ENCODE data around the gene PRKCH. TPM values are rescaled to one million over a fixed set of nuclear protein-coding genes. Genes with fewer than 3 reads are reported as not detected.

The PRKCH gene
- total RNA-seq, 1 donor from 2014 or later, result 373 TPM

DNA sequence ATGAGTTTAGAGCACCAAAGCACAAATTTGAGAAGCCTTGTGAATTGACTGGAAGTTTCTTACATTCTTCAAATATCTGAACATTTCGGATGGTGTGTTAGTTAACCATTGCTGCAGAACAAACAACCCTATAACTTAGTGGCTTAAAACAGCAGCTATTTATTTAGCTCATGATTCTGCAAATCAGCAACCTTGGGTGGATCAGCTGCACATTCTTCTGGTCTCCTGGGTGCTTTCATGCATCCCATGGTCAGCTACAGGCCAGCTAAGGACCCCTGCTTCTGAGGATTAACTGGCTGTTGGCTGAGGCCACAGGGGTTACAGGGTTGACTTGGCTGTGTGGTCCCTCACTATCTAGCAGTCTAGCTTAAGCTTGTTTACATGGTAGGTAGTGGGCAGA, 260.0 kb downstream of the PRKCH start:
- DNase-seq (ENCODE audit: low read depth in 2 of 2), result no peak

DNA sequence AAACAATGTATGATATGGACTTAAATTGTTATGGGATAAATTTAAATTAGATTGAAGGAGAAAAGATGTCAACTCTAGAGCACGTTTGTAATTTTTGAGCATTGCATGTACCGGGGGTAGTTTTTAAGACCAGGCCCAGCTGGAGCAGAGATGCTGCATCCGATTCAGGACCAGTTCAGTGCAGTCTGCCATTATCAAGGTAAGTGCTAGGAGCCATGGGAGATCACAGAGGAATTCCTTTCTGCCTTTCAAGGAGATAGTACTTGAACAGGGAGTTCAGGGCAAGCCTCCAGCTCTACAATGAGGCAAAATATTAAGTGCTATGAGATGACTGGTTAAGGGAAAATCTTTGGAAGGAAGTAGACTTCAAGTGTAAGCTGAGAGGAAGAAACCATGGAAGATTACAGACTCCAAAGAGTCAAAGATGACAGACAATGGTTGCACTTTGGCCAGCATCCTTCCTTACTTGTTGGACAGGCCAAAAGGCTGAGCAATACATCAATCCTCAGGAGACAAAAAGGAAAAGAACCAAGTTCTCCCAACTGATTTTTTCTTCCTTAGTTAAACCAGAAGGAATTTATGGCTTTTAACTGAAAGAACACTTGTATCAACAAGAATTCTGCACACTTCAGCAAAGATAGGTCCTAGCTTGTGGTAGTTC, 260.7 kb downstream of the PRKCH start:
- peak in 1 of 2 donors; percentile 49 for DNase-seq (ENCODE audit: low read depth in 2 of 2)

DNA sequence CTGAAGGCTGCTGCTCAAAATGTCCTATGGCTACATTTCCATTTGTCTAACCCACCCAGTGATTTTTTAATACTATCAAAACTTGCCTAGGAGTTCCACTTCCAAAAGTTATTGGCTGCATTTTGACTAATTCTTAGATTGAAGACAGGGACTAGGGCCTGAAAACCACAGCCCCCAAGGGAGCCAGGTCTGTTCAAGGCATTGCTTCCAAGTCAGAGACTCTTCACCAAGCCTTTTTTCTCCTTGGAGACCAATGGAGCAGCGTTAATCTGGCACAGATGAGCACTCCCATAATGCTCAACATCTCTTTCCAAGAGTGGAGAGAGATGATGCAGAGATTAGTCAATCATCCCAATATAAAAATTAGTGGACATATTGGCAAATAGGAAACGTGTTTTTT, 261.4 kb downstream of the PRKCH start:
- no peak for DNase-seq (ENCODE audit: low read depth in 2 of 2)

DNA sequence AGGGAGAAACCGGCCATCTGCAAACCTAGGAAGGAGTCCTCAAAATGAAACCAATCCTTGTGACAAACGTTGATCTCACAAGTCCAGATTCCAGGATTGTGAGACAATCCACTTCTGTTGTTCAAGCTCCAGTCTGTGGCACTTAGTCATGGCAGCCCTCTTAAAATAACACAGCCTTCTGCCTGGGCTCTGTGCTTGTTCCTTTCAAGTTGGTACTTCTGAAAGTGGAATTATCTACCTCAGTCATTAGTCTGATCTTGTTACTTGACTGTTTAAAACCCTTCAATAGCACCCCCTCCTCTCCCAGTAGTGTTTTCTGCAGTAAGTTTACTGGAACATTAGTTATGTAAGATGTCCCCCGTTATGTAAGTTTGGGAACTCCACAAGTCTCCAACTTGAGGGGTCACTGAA, 263.0 kb downstream of the PRKCH start:
- peak in 1 of 2 donors; percentile 61 for DNase-seq (ENCODE audit: low read depth in 2 of 2)

DNA sequence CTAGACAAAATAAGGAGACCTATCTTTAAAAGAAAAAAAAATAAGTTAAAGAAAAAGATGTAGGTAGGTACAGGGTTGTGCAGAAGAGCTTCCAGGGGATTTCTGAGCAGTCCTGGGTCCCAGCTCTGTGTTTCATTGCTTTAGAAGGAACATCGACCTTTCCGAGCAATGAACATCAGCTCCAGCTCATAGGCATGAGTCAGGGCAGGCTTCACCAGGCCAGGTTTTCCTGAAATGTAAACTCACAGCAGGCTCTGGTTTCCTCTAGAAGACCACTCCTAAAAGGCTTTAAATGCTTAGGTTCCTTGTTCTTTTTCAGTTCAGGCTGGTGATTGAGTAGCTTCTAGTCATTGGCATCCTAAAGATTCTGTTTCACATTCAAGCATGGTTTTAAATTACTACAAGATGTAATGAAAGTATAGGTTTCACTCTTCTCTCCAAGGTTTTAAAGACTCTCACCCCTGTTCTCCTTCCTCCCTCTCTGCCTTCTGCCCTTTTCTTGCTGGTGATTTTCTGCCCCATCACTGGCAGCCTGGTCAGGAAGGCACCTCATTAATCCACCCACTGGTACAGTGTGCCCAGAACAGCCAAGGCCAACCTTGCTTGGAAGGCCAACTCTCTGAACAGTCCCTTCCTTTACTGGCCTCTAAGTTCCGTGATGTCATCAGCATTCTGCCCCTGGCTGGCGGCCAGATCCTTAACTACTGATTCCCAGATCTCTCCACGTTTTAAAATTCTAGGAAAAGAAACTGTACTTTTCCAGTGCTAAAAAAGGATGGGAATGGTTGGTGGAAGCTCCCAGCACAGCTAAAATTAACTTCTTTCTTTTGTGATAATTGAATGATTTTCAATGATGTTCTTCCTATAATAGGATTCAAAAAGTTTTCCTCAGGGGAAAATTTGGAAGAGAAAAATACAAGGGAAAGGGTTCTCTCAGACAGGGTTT, 264.5 kb downstream of the PRKCH start:
- peak; percentile 74 to 84 for DNase-seq (ENCODE audit: low read depth in 2 of 2)

DNA sequence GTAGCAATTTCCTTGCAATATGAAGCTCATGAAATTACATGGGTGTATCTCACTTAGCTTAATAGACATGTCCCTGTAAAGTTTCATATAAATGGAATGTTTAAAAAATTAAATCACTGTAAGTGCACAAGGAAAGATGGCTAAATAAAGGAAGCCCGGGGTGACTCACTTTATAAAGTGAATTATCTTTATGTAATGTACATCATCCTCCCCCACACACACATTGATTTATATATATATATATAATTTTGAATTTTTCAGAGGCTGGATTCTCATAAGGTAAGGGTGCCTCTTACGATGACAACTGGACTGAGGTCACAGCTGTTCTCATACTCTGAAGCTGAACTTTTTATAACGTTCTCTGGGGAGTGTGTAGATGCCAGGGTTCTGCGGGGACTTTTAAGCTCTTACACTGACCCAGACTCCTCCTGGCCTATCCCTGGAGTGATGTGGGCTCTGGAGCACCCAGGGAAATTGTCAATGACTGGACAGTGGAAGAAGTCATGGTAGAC, 265.2 kb downstream of the PRKCH start:
- DNase-seq (ENCODE audit: low read depth in 2 of 2), result peak in 1 of 2 donors; percentile 25

DNA sequence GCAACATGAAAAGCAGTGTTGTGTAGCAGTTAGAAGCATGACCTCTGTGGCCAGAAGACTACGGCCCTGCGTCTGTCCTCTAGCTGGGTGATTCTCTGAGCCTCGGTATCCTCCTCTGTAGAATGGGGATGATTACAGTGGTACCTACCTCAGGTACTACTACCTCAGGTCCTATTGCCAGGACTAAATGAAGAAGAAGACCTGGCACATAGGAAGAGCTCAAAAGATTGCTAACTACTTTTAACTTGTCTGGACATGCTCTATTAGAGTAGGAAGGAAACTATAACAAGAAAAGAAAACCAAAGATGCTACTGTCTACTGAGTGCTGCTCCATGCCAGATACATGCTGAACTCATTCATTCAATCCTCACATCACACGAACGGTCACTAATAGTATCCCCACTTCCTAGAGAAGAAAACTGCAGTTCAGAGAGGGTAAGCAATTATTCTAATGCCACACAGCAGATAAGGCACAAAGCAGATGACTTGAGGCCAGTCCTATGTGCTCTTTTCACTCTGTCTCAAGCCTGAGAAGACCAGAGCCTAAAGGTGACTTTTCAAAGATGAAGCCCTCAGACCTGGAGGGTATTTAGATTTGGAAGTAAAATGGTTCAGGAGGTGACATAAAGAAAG, 265.8 kb downstream of the PRKCH start:
- DNase-seq (ENCODE audit: low read depth in 2 of 2), result no peak

DNA sequence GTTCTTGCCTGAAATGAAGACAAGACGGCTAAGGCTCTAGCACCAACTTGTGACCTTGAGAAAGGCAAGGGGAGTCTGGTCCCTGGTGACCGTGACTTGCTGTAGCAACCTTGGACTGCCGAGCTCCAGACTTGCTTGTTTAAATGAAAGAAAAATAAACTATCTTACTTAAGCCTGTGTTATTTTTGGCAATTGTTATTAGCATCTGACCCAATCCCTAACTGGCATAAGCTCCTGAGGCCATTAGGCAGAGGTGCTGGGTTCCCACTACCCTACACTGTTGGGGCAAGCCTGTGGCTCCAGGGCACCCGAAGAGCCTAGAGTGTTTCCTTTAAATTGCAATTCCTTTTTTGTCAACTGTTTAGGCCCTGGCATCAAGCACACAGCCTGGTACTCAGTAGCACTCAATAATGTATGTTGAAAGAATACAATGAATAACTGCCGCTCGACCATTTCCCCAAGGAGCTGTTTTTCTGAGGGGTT, 267.1 kb downstream of the PRKCH start:
- DNase-seq (ENCODE audit: low read depth in 2 of 2), result peak in 1 of 2 donors; percentile 53

DNA sequence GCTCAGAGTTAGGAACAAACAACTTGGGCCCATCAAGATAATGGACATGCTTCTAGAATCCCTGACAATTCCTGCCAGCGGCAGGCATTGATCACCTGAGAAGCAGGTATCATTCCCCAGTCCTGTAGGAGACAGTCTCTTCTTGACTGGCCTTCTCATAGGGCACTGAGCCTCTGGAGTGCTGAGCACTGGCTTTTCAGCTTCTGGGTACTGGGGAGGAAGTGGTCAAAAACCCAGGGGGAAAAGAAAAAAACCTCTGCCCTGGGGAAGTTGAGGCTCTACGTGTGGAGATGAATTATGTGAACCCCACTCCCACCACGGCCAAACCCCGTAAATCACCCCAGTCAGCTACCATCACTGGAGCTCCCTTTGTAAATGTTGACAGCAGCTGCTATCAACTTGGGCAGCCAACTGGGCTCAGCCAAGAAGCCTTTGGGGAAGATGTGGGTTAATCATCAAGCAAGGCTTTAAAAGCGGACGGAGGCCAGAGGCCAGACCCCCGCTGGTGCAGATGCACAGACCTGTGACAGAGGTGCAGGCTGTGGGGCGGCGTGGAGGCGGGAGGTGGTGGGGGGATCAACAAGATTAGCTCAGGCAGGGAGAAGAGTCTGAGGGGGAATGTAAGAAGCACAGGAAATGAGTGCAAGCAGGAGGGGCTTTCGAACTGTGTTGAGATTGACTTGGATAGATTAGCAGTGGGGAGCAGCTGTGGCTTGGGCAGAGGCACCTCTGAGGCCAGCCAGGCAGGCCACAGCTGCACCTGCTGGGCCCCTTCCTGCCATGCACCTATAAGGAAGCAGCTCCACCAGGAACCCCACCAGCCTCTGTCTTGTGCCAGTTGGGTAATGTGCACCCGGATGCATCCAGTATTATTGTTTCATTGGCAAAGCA, 268.6 kb downstream of the PRKCH start:
- DNase-seq (ENCODE audit: low read depth in 2 of 2), result no peak

DNA sequence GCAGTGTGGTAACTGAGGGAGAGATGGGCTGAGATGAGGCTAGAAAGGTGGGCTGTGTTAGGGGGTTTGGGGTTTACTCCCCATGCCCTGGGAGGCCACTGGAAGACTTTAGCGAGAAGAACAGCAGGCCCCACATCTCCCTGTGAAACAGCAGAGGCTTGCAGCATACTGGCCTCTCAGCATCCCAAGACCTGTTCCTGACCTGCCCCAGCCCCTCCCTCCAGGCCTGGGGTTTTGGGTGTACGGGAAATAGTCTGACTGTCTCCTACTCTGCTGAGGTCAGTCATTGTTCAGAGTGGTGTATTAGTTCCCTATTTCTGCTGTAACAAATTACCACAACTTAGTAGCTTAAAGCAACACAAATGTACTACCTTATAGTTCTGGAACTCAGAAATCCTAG, 270.5 kb downstream of the PRKCH start:
- DNase-seq (ENCODE audit: low read depth in 2 of 2), result no peak

DNA sequence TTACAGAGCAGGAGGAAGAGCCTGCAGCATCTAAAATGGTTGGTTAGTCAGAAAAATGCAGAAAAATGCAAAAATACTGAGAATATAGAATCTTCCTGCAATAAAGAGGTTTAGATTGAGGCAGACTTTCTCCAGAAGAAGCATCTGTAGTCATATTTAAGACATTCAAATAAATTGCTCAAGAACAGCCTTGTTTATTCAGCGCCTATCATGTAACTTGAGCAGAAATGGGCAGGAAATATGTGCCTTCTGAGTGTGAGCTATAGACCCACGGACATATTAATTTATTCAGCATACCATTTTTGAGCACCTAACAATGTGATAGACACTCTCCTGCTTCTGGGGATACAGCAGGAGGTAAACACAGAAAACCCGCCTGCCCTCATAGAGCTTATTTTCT, 272.0 kb downstream of the PRKCH start:
- no peak for DNase-seq (ENCODE audit: low read depth in 2 of 2)

DNA sequence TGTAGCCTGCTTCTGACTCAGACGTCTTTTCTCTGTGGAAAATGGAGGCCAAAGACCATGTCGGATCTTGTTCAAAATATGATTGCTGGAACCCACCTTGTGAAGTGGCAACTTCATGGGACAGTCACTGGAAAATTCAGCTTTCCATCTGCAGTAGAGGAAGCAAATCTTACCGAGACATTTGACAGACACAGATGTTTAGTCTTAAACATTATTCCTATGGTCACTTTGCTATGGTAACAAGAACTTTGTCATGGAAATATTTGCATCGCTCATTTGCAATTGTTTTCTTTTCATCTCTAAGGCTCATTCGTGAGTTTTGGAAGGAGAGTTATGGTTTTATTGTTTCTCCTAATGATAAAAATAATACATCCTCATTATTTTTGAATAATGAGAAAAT, 275.6 kb downstream of the PRKCH start:
- DNase-seq (ENCODE audit: low read depth in 2 of 2), result peak; percentile 48 to 49

DNA sequence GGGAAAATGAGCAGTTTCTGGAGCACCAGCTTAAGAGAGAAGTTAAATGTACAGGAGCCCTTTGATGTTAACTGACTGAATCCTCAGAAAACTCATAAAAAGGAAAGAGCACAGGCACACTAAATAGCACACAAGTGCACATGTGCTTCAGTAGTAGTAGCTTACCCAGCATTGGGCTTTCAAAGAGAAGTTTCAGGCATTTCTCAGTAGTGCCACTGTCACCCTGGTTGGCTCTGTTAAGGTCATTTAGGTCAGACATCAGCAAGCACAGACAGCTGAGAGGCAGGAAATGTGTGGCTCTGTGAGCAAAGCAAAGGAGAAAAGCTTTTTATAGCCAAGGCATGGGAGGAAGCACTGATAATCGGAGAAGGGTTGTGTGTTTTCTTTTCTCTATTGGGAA, 277.6 kb downstream of the PRKCH start:
- DNase-seq (ENCODE audit: low read depth in 2 of 2), result peak; percentile 23 to 63

DNA sequence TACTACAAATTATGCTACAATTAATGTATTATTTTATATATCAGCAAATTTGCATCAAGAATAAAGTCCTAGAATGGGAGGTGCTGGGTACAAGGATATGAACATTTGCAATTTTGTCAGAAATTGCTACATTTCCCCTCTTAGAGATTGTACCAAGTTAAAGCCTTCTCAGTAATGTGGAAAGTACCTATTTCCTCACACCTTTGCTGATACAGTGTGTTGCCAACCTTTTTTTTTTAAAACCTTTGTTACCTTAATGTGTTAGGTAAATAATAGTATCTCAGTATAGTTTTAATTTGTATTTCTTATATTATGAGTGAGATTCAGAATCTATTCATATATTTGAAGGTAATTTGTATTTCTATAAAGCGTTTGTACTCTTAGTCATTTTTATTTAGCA, 278.6 kb downstream of the PRKCH start:
- no peak for DNase-seq (ENCODE audit: low read depth in 2 of 2)

Other genes with a start within 250 kb of the PRKCH start
- gene TMEM30B, start 40.2 kb upstream of the PRKCH start, total RNA-seq, result 0.20 and 0.22 TPM in 2 replicates

Data from lung microvascular endothelial cell (primary cell).